ENCODE measurements around the gene BCAN. TPM values are rescaled to one million over a fixed set of nuclear protein-coding genes. Genes with fewer than 3 reads are reported as not detected.
A peak's percentile ranks its signal among the peaks of the same experiment; 100 is the strongest.

BCAN gene
- total and polyA plus RNA-seq, 2 of the 8 experiments (the other 6 are each of a cell fraction or from before 2014, with no cell fraction given), result 4.5 to 24.0 TPM

GRCh38 chr1:156645056-156645455 is 3.1 kb downstream of the BCAN start:
- Histone ChIP-seq H3K9ac (replicated peaks in 1 of 4; ENCODE audit: extremely low read depth in 1 of 4, low read depth in 3 of 4, low read length in 3 of 4) (no peak overlapping the region), H2BK12ac (ENCODE audit: low read depth, low read length) (no peak overlapping the region), H2AK5ac (ENCODE audit: low read depth, low read length) (no peak overlapping the region; the same call in 1 of the 2 replicates), H3K27ac (ENCODE audit: low read depth, low read length) (no peak overlapping the region), H3K4ac (replicated peaks; ENCODE audit: insufficient read length, low read depth, low read length) (no peak overlapping the region), H2BK120ac (replicated peaks; ENCODE audit: low read depth, low read length) (no peak overlapping the region), H2BK20ac (ENCODE audit: low read length) (no peak overlapping the region), H3K14ac (ENCODE audit: insufficient read length) (no peak overlapping the region), H3K56ac (replicated peaks; ENCODE audit: insufficient read length, low read depth, low read length) (no peak overlapping the region), H3K79me2 (ENCODE audit: control insufficient read depth in 1 of 2, insufficient read depth in 2 of 2, low read length in 2 of 2) (no peaks in the 10 kb centered on the region), H3K23ac (ENCODE audit: insufficient read length) (no peak overlapping the region), H4K91ac (replicated peaks; ENCODE audit: insufficient read length, low read length) (no peak overlapping the region), H3K4me1 (replicated peaks in 1 of 4; ENCODE audit: control insufficient read depth in 3 of 4, insufficient read depth in 4 of 4, low read length in 3 of 4) (peaks cover 8 to 23% (median 15%) of the 10 kb centered on the region in 4 experiments), H3K4me3 (ENCODE audit: extremely low read depth in 1 of 4, insufficient read depth in 2 of 4, low read depth in 3 of 4, low read length in 4 of 4) (no peak overlapping the region), H3K18ac (ENCODE audit: extremely low read depth, low read length) (no peak overlapping the region), H3K36me3 (ENCODE audit: control insufficient read depth in 2 of 4, insufficient read depth in 4 of 4, low read length in 3 of 4) (no peaks in the 10 kb centered on the region), H4K5ac (ENCODE audit: insufficient read length, low read depth, low read length) (no peak overlapping the region), H3K9me3 (ENCODE audit: insufficient read depth in 2 of 2, low read depth in 1 of 2, low read length in 1 of 2) (no peaks in the 10 kb centered on the region), H3K79me1 (ENCODE audit: low read depth, low read length) (no peaks in the 10 kb centered on the region), H4K20me1 (replicated peaks in 1 of 2; ENCODE audit: control insufficient read depth in 1 of 2, insufficient read depth in 2 of 2, low read length in 2 of 2) (peaks cover 0 to 6% of the 10 kb centered on the region in 2 experiments), H3K23me2 (ENCODE audit: low read depth, low read length) (peaks cover 13% of the 10 kb centered on the region; the same call in 1 of the 2 replicates), H4K8ac (ENCODE audit: extremely low read depth, insufficient read depth, low read length) (no peak overlapping the region), H2BK5ac (ENCODE audit: low read depth, low read length) (no peak overlapping the region), H2AFZ (ENCODE audit: low read length) (no peak overlapping the region), H2BK15ac (ENCODE audit: low read length) (peak overlapping the region; percentile 40; the same call in 1 of the 2 replicates), H3K4me2 (ENCODE audit: insufficient read depth in 1 of 2, low read depth in 2 of 2, low read length in 2 of 2) (no peak overlapping the region), H3K27me3 (replicated peaks in 1 of 4; ENCODE audit: control insufficient read depth in 3 of 4, extremely low read depth in 1 of 4, insufficient read depth in 3 of 4, low read length in 3 of 4) (peaks cover 11 to 72% (median 55%) of the 10 kb centered on the region in 4 experiments)
- no peak for FAIRE-seq
- ChIA-PET POLR2A (ENCODE audit: partially characterized antibody) (interaction anchor here (1.4 to 4.5 kb wide), 4 partner anchors 18 to 60 kb away, joined by 3 to 22 read pairs (median 10); partner anchors contain the start of gene NES), CTCF (ENCODE audit: partially characterized antibody) (interaction anchor here (0.5 to 43.0 kb wide), 7 partner anchors 15 to 1777 kb away, joined by 3 to 868 read pairs (median 6); partner anchors contain the start of genes HAPLN2, NES and NTRK1)
- DNase-seq (ENCODE audit: low read depth in 1 of 2, low spot score in 2 of 2), result no peak
- WGBS, 2 experiments (ENCODE audit: extremely low coverage in 1 of 2, insufficient coverage in 1 of 2, insufficient read length in 1 of 2, insufficient replicate concordance in 2 of 2, low coverage in 1 of 2, low lambda C conversion rate in 2 of 2, missing lambda C conversion rate in 1 of 2), result 87% methylated on average over 3 of the region's 3 CpGs; no CpG with 5 or more reads in 1 of the 2 experiments
- TF ChIP-seq ATF3 (IDR thresholded peaks at IDR 0.05; ENCODE audit: insufficient read depth, low read depth, low read length) (no peak), JUN (IDR thresholded peaks at IDR 0.05; ENCODE audit: low read depth, low read length) (no peak), NANOG (IDR thresholded peaks at IDR 0.05; ENCODE audit: insufficient read depth, low read depth, low read length, poor library complexity, severe bottlenecking) (no peak), KDM4A (IDR thresholded peaks at IDR 0.05; ENCODE audit: low read depth, low read length, severe bottlenecking) (no peak), MAFK (IDR thresholded peaks at IDR 0.05; ENCODE audit: low read depth, low read length) (no peak), RAD21 (IDR thresholded peaks at IDR 0.05 in 1 of 2, conservative IDR thresholded peaks at IDR 0.05 in 1 of 2; ENCODE audit: low read depth in 2 of 2, low read length in 2 of 2) (no peak), POLR2A (IDR thresholded peaks at IDR 0.05; ENCODE audit: control extremely low read depth in 1 of 2, low read depth in 2 of 2, low read length in 2 of 2) (no peak), YY1 (IDR thresholded peaks at IDR 0.05; ENCODE audit: low read depth, low read length) (no peak), JUND (IDR thresholded peaks at IDR 0.05; ENCODE audit: low read length) (no peak)

Measured in H1 (cell line).